HepG2 (cell line): ENCODE results near the gene PRR29. TPM values are rescaled to one million over a fixed set of nuclear protein-coding genes. Genes with fewer than 3 reads are reported as not detected.

ENCODE experiments used
- ATAC-seq: fragments of 200-7000 bp; cut with Tn5 transposase; 3 replicates; pipeline ENCODE4 v1.9.1; 2020; ENCODE audit warnings: mild to moderate bottlenecking, moderate library complexity
- BruUV-seq: library from RNA; stranded (reverse); fragments of 400-500 nt; replicated peaks from 2 replicates; lab custom pipeline; 2021; lab: Mats Ljungman, UMichigan
- CTCF ChIA-PET: fragments of 300-600 bp; formaldehyde crosslinking; extraction: SDS; loops from one replicate; lab custom pipeline; 2021; ENCODE audit warnings: low total read pairs, inconsistent platforms, low intra/inter-chr PET ratio; lab: Yijun Ruan, JAX
- POLR2A ChIA-PET: fragments of 350-600 bp; sonication (Branson Sonifier 250); formaldehyde crosslinking; loops from one replicate; lab custom pipeline; 2020; ENCODE audit warnings: antibody characterized with exemption, inconsistent platforms; lab: Yijun Ruan, JAX
- DNase-seq: peaks from one replicate; pipeline ENCODE4 v3.0.0-alpha.2; 2015; ENCODE audit warnings: low spot score
- FAIRE-seq: peaks from 3 replicates; lab custom pipeline; 2011; peaks lifted over from hg19 to GRCh38; lab: Jason Lieb, UNC
- H2AFZ ChIP-seq: one replicate; pipeline ENCODE4 v1.6.1; 2011; ENCODE audit warnings: low read length, inconsistent platforms
- H3K27ac ChIP-seq: fragments of 300-600 bp; 3 replicates; pipeline ENCODE4 v1.8.0; 2011; ENCODE audit warnings: mixed run types, mild to moderate bottlenecking, mixed read lengths, low read length, inconsistent platforms; ENCODE audit not compliant: insufficient read depth; ENCODE audit errors: extremely low read length
- H3K27me3 ChIP-seq, 2 experiments: fragments of 200-600 bp in 1 of 2; 2 replicates in 1 of 2; 3 replicates in 1 of 2; pipeline versions ENCODE4 v1.6.0 to v1.8.0; 2011; ENCODE audit warnings: low read length in 2 of 2, mild to moderate bottlenecking in 2 of 2, moderate library complexity in 2 of 2, inconsistent platforms in 1 of 2; ENCODE audit not compliant: insufficient read depth in 2 of 2, control insufficient read depth in 1 of 2
- H3K36me3 ChIP-seq, 2 experiments: fragments of 200-600 bp in 1 of 2; replicated peaks in 1 of 2; 2 replicates in 1 of 2; 3 replicates in 1 of 2; pipeline versions ENCODE4 v1.5.1 to v1.8.0; 2011; ENCODE audit warnings: low read length in 2 of 2, inconsistent platforms in 1 of 2; ENCODE audit not compliant: insufficient read depth in 2 of 2, control insufficient read depth in 1 of 2
- H3K4me1 ChIP-seq: 2 replicates; pipeline ENCODE4 v1.5.1; 2012; ENCODE audit warnings: low read length, inconsistent platforms; ENCODE audit not compliant: insufficient read depth
- H3K4me2 ChIP-seq: 2 replicates; pipeline ENCODE4 v1.6.0; 2011; ENCODE audit warnings: low read depth, low read length, inconsistent platforms
- H3K4me3 ChIP-seq, 3 experiments: fragments of 200-600 bp in 1 of 3; sonication (generic), shearing (Covaris generic) in 1 of 3; replicated peaks in 1 of 3; 2 replicates each; pipeline ENCODE4 v1.5.1; 2011 to 2016; ENCODE audit warnings: low read length in 3 of 3, inconsistent platforms in 2 of 3, low read depth in 2 of 3, mild to moderate bottlenecking in 2 of 3, control low read depth in 1 of 3, mixed read lengths in 1 of 3; ENCODE audit not compliant: insufficient read depth in 1 of 3
- H3K79me2 ChIP-seq: one replicate; pipeline ENCODE4 v1.6.1; 2011; ENCODE audit warnings: low read length, inconsistent platforms; ENCODE audit not compliant: insufficient read depth
- H3K9ac ChIP-seq: 2 replicates; pipeline ENCODE4 v1.6.0; 2011; ENCODE audit warnings: mild to moderate bottlenecking, low read depth, low read length, inconsistent platforms; ENCODE audit not compliant: insufficient read depth
- H3K9me3 ChIP-seq: 2 replicates; pipeline ENCODE4 v1.5.1; 2012; ENCODE audit warnings: mild to moderate bottlenecking, low read length
- H4K20me1 ChIP-seq: 2 replicates; pipeline ENCODE4 v1.6.0; 2011; ENCODE audit warnings: inconsistent platforms, mild to moderate bottlenecking, low read length, moderate library complexity; ENCODE audit not compliant: insufficient read depth
- ARID4A ChIP-seq: sonication (generic); formaldehyde crosslinking; IDR thresholded peaks from 2 replicates; pipeline ENCODE4 v1.5.0; 2020; ENCODE audit warnings: mild to moderate bottlenecking, missing genetic modification reagents, borderline replicate concordance
- BATF2 ChIP-seq: sonication (generic); formaldehyde crosslinking; IDR thresholded peaks from 2 replicates; pipeline ENCODE4 v1.8.0; 2022; ENCODE audit warnings: mild to moderate bottlenecking, missing genetic modification reagents, moderate library complexity
- CREB3 ChIP-seq: sonication (generic); formaldehyde crosslinking; IDR thresholded peaks from 2 replicates; pipeline ENCODE4 v1.5.0; 2020; ENCODE audit warnings: missing genetic modification reagents
- ETV6 ChIP-seq: sonication (generic); formaldehyde crosslinking; conservative IDR thresholded peaks from 2 replicates; pipeline ENCODE4 v1.4.0; 2020; ENCODE audit warnings: missing genetic modification reagents
- ZBTB44 ChIP-seq: sonication (generic); formaldehyde crosslinking; IDR thresholded peaks from 2 replicates; pipeline ENCODE4 v1.4.0; 2020; ENCODE audit warnings: missing genetic modification reagents
- ZKSCAN5 ChIP-seq: sonication (generic); formaldehyde crosslinking; IDR thresholded peaks from 2 replicates; pipeline ENCODE4 v1.5.1; 2020; ENCODE audit warnings: mild to moderate bottlenecking, missing genetic modification reagents
- WGBS: methylation state at CpG from one replicate; pipeline ENCODE4 v1.1.6; 2017; ENCODE audit warnings: low lambda C conversion rate; 5-methylcytosine and 5-hydroxymethylcytosine counted together
- in situ Hi-C: cut with HindIII; loops from 2 replicates; pipeline ENCODE4 v1.10.0; 2017; ENCODE audit warnings: low pct_unique_long_range_greater_than_20kb; ENCODE audit not compliant: extremely low pct_ligation_motif_present
- intact Hi-C: fragments of 100-400 bp; cut with micrococcal nuclease; formaldehyde crosslinking; loops from one replicate; pipeline ENCODE4 v1.10.0; 2022; ENCODE audit not compliant: unreplicated experiment
- polyA plus RNA-seq, 8 experiments: library from polyadenylated mRNA; depleted of rRNA in 3 of 8; stranded (reverse) in 7 of 8; unstranded in 1 of 8; fragments of >200 nt; fragmentation: Illumina TruSeq in 4 of 8; extraction: Trizol in 4 of 8; gene quantifications; 2 replicates each; pipeline versions ENCODE4 v1.2.1 to v1.2.3, GENCODE V29; 2011 to 2016; ENCODE audit warnings: low read depth in 4 of 8, missing spikeins in 1 of 8, mixed read lengths in 1 of 8; ENCODE audit not compliant: insufficient read depth in 1 of 8
- total RNA-seq, 5 experiments: library from RNA; depleted of rRNA; stranded (reverse); fragments of >200 nt; fragmentation: Illumina TruSeq; extraction: Trizol; gene quantifications; 2 replicates each; pipeline ENCODE4 v1.2.3, GENCODE V29; 2016; ENCODE audit warnings: low read depth in 1 of 5

Gene PRR29
- total and polyA plus RNA-seq, 2 of the 13 experiments (the other 11 are each of a cell fraction or from before 2014, with no cell fraction given), result 0.07 to 0.20 TPM

- CTCF ChIA-PET, result interaction anchor here (0.8 kb wide), 1 partner anchor 101 kb away, joined by 3 read pairs; no protein-coding TSS in a partner anchor
- Histone ChIP-seq H3K4me3 (no peak overlapping the region), H3K27me3 (no peaks in the 10 kb centered on the region), H3K36me3 (no peaks in the 10 kb centered on the region), H2AFZ (no peak overlapping the region), H3K27ac (no peak overlapping the region)
- no peak for ATAC-seq
- intact Hi-C loops, result no loop called here
- no peak for TF ChIP-seq ZKSCAN5 (CRISPR knock-in tag)
- TF ChIP-seq ETV6, result no peak
- TF ChIP-seq CREB3 (CRISPR knock-in tag), result no peak
- TF ChIP-seq ARID4A (CRISPR knock-in tag), result no peak
- no peak for TF ChIP-seq BATF2 (CRISPR knock-in tag)
- TF ChIP-seq ZBTB44 (CRISPR knock-in tag), result no peak
- TF ChIP-seq, all 625 proteins: peak for 0
- Histone ChIP-seq H3K4me1 (peaks cover 14% of the 10 kb centered on the region), H4K20me1 (no peaks in the 10 kb centered on the region), H3K9ac (no peak overlapping the region), H3K4me2 (no peak overlapping the region), H3K9me3 (no peaks in the 10 kb centered on the region), H3K79me2 (no peaks in the 10 kb centered on the region)
- POLR2A ChIA-PET, result no interaction called here
- 88% methylated on average over 4 of the region's 4 CpGs for WGBS
- no peak for FAIRE-seq
- BruUV-seq, result no TSS peak
- in situ Hi-C loops, result no loop called here
- no peak for DNase-seq
Measured at GRCh38 chr17:64032081-64032480, 33.9 kb downstream of the PRR29 start.
